DND-41 (cell line): ENCODE measurements around the gene TNRC6A.

Experiments
- ATAC-seq: fragments of 200-7000 bp; cut with Tn5 transposase; 3 replicates; pipeline ENCODE4 v1.9.1; 2021; ENCODE audit warnings: low read depth; ENCODE audit not compliant: insufficient read depth
- DNase-seq: peaks from one replicate; pipeline ENCODE4 v3.0.0-alpha.2; 2020
- H2AFZ ChIP-seq: 2 replicates; pipeline ENCODE4 v1.6.0; 2012; ENCODE audit warnings: low read depth, low read length
- H3K27ac ChIP-seq: 2 replicates; pipeline ENCODE4 v1.5.1; 2012; ENCODE audit warnings: low read length, inconsistent platforms
- H3K27me3 ChIP-seq: fragments of 200-600 bp; sonication (generic); 2 replicates; pipeline ENCODE4 v1.6.0; 2012; ENCODE audit warnings: low read length, mild to moderate bottlenecking, inconsistent platforms; ENCODE audit not compliant: insufficient read depth, poor library complexity
- H3K36me3 ChIP-seq: 2 replicates; pipeline ENCODE4 v1.5.1; 2012; ENCODE audit warnings: low read length, inconsistent platforms; ENCODE audit not compliant: insufficient read depth
- H3K4me1 ChIP-seq: 2 replicates; pipeline ENCODE4 v1.5.1; 2012; ENCODE audit warnings: mild to moderate bottlenecking, low read length; ENCODE audit not compliant: insufficient read depth
- H3K4me2 ChIP-seq: 2 replicates; pipeline ENCODE4 v1.6.0; 2012; ENCODE audit warnings: mild to moderate bottlenecking, moderate library complexity, low read length, inconsistent platforms; ENCODE audit not compliant: insufficient read depth
- H3K4me3 ChIP-seq, 2 experiments: fragments of 200-600 bp in 1 of 2; shearing (Covaris generic) in 1 of 2; 2 replicates each; pipeline ENCODE4 v1.5.1; 2012 to 2016; ENCODE audit warnings: inconsistent platforms in 2 of 2, low read length in 2 of 2, mild to moderate bottlenecking in 2 of 2, low read depth in 1 of 2, moderate library complexity in 1 of 2
- H3K79me2 ChIP-seq: 2 replicates; pipeline ENCODE4 v1.6.0; 2012; ENCODE audit warnings: low read length, inconsistent platforms; ENCODE audit not compliant: insufficient read depth
- H3K9ac ChIP-seq: 2 replicates; pipeline ENCODE4 v1.6.0; 2012; ENCODE audit warnings: low read depth, mild to moderate bottlenecking, inconsistent platforms, low read length, moderate library complexity
- H3K9me3 ChIP-seq: 2 replicates; pipeline ENCODE4 v1.5.1; 2012; ENCODE audit warnings: low read length, moderate library complexity, mild to moderate bottlenecking, inconsistent platforms; ENCODE audit not compliant: insufficient read depth, severe bottlenecking
- H4K20me1 ChIP-seq: 2 replicates; pipeline ENCODE4 v1.6.0; 2012; ENCODE audit warnings: low read length; ENCODE audit not compliant: insufficient read depth
- EZH2 ChIP-seq: IDR thresholded peaks from 3 replicates; pipeline ENCODE4 v1.6.1; 2012; ENCODE audit warnings: borderline replicate concordance, low read depth, mild to moderate bottlenecking, moderate library complexity, low read length, inconsistent platforms; ENCODE audit not compliant: severe bottlenecking
- TF ChIP-seq, protein P1 (sequence below): IDR thresholded peaks from 2 replicates; pipeline ENCODE4 v1.5.1; 2012; ENCODE audit warnings: borderline replicate concordance, low read length, moderate library complexity, mild to moderate bottlenecking; ENCODE audit not compliant: poor library complexity, severe bottlenecking; ENCODE audit errors: extremely low read depth

TNRC6A gene

DNA sequence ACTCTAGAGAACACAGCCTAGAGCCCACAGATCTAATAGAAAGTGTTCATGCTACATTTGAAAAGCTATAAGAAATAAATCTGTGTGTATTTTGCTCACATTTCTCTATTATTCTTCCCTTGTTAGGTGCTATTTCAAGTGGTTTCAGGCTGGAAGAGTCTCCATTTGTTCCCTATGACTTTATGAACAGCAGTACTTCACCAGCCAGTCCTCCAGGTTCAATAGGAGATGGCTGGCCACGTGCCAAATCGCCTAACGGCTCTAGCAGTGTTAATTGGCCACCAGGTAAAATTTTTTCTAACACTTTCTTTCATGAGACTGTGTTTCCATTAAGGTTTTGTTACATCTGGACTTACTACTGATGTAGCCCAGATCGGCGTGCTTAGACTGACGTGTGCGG lies 85.6 kb downstream of the TNRC6A start:
- no peak overlapping the region for H3K4me2 ChIP-seq
- H3K9me3 ChIP-seq = no peaks in the 10 kb centered on the region
- ATAC-seq = no peak
- peaks cover 94% of the 10 kb centered on the region for H3K36me3 ChIP-seq
- no peaks in the 10 kb centered on the region; the same call in 1 of the 2 replicates for H4K20me1 ChIP-seq
- TF ChIP-seq, protein P1, sequence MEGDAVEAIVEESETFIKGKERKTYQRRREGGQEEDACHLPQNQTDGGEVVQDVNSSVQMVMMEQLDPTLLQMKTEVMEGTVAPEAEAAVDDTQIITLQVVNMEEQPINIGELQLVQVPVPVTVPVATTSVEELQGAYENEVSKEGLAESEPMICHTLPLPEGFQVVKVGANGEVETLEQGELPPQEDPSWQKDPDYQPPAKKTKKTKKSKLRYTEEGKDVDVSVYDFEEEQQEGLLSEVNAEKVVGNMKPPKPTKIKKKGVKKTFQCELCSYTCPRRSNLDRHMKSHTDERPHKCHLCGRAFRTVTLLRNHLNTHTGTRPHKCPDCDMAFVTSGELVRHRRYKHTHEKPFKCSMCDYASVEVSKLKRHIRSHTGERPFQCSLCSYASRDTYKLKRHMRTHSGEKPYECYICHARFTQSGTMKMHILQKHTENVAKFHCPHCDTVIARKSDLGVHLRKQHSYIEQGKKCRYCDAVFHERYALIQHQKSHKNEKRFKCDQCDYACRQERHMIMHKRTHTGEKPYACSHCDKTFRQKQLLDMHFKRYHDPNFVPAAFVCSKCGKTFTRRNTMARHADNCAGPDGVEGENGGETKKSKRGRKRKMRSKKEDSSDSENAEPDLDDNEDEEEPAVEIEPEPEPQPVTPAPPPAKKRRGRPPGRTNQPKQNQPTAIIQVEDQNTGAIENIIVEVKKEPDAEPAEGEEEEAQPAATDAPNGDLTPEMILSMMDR = no peak
- no peak for TF ChIP-seq EZH2
- no peak overlapping the region for H2AFZ ChIP-seq
- no peak overlapping the region for H3K9ac ChIP-seq
- no peaks in the 10 kb centered on the region for H3K4me1 ChIP-seq
- no peaks in the 10 kb centered on the region for H3K27me3 ChIP-seq
- H3K79me2 ChIP-seq = no peaks in the 10 kb centered on the region
- no peak for DNase-seq
- H3K4me3 ChIP-seq = no peak overlapping the region
- no peak overlapping the region for H3K27ac ChIP-seq

DNA sequence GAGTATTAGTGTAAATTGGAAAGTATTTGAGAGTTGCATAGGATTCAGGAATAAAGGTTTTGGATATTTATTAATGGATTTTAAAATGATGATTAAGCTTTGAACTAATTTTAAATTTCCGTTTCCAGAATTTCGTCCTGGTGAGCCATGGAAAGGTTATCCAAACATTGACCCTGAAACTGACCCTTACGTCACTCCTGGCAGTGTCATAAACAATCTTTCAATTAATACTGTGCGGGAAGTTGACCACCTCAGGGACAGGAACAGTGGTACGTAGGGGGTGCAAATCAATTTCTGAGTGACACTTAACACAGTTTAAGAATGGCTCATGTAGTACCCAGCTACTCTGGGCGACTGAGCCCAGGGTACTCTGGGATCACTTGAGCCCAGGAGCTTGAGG lies 87.2 kb downstream of the TNRC6A start:
- no peaks in the 10 kb centered on the region for H3K27me3 ChIP-seq
- DNase-seq = no peak
- H3K9me3 ChIP-seq = no peaks in the 10 kb centered on the region
- H3K79me2 ChIP-seq = no peaks in the 10 kb centered on the region
- no peak overlapping the region for H2AFZ ChIP-seq
- no peak overlapping the region for H3K4me3 ChIP-seq
- no peak for TF ChIP-seq EZH2
- TF ChIP-seq, protein P1 = no peak
- no peaks in the 10 kb centered on the region for H3K4me1 ChIP-seq
- H4K20me1 ChIP-seq = no peaks in the 10 kb centered on the region; the same call in 1 of the 2 replicates
- no peak for ATAC-seq
- no peak overlapping the region for H3K4me2 ChIP-seq
- H3K36me3 ChIP-seq = peaks cover 94% of the 10 kb centered on the region
- no peak overlapping the region for H3K27ac ChIP-seq
- H3K9ac ChIP-seq = no peak overlapping the region

DNA sequence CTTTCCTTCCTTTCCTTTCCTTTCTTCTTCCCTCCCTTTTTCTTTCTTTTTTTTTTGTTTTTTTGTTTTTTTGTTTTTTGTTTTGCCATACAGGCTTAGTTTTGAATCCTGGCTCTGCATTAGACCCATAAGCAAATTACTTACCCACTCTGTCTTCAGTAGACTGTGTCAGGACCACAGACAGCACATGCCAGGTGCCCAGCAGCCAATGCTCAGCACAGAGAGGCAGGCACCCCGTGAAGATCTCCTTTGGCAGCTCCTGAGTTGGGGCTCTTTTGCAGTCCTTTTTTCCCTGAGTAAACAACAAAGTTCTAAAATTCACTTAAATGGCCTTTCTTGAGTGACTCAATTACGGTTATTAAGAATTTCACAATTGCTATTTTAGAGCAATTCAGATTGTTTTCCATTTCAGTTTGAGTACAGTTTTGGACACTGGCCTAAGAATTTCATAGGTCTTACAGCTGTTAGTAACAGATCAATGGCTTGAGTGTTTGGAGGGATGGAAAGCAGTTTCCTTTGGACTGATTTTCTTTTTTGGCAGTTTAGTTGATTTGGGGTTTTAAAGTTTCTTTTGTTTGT lies 90.1 kb downstream of the TNRC6A start:
- no peak overlapping the region for H3K27ac ChIP-seq
- H3K27me3 ChIP-seq = no peaks in the 10 kb centered on the region
- H3K4me2 ChIP-seq = no peak overlapping the region
- ATAC-seq = no peak
- peaks cover 95% of the 10 kb centered on the region for H3K36me3 ChIP-seq
- H2AFZ ChIP-seq = no peak overlapping the region
- H3K4me3 ChIP-seq = no peak overlapping the region
- H3K9ac ChIP-seq = no peak overlapping the region
- peaks cover 2% of the 10 kb centered on the region; the same call in 1 of the 2 replicates for H4K20me1 ChIP-seq
- no peaks in the 10 kb centered on the region for H3K79me2 ChIP-seq
- H3K9me3 ChIP-seq = no peaks in the 10 kb centered on the region
- H3K4me1 ChIP-seq = no peaks in the 10 kb centered on the region
- no peak for DNase-seq
- TF ChIP-seq, protein P1 = no peak
- TF ChIP-seq EZH2 = no peak
